Loucy (cell line): Measurements from ENCODE around the gene DBH.

Experiments
- H2AFZ ChIP-seq: fragments of 200-600 bp; sonication (generic); 2 replicates; pipeline ENCODE4 v1.6.0; 2016; ENCODE audit warnings: antibody characterized with exemption, mild to moderate bottlenecking, low read length, moderate library complexity
- H3F3A ChIP-seq: fragments of 200-600 bp; 2 replicates; pipeline ENCODE4 v1.6.0; 2016; ENCODE audit warnings: antibody characterized with exemption, low read depth, mild to moderate bottlenecking
- H3K27me3 ChIP-seq: fragments of 200-600 bp; sonication (generic); 2 replicates; pipeline ENCODE4 v1.6.1; 2014; ENCODE audit warnings: low read length, mild to moderate bottlenecking; ENCODE audit not compliant: insufficient read depth, poor library complexity, severe bottlenecking
- H3K36me3 ChIP-seq: fragments of 200-600 bp; sonication (generic); 2 replicates; pipeline ENCODE4 v1.6.1; 2016; ENCODE audit warnings: low read length; ENCODE audit not compliant: insufficient read depth
- H3K4me1 ChIP-seq: fragments of 200-600 bp; sonication (generic); 2 replicates; pipeline ENCODE4 v1.5.1; 2014; ENCODE audit warnings: low read length, mild to moderate bottlenecking; ENCODE audit not compliant: insufficient read depth, poor library complexity, severe bottlenecking
- H3K4me2 ChIP-seq: fragments of 200-600 bp; sonication (generic); 2 replicates; pipeline ENCODE4 v1.6.0; 2014; ENCODE audit warnings: antibody characterized with exemption, low read length, low read depth, mild to moderate bottlenecking; ENCODE audit not compliant: poor library complexity, severe bottlenecking
- H3K4me3 ChIP-seq: fragments of 200-600 bp; sonication (generic); 2 replicates; pipeline ENCODE4 v1.5.1; 2014; ENCODE audit warnings: low read length, mild to moderate bottlenecking, mixed read lengths; ENCODE audit not compliant: poor library complexity, severe bottlenecking
- H3K79me2 ChIP-seq: fragments of 200-600 bp; sonication (generic); 2 replicates; pipeline ENCODE4 v1.6.1; 2014; ENCODE audit warnings: low read length; ENCODE audit not compliant: insufficient read depth
- H3K9ac ChIP-seq: fragments of 200-600 bp; sonication (generic); 2 replicates; pipeline ENCODE4 v1.6.0; 2014; ENCODE audit warnings: mild to moderate bottlenecking, low read depth, low read length, moderate library complexity; ENCODE audit not compliant: poor library complexity, severe bottlenecking
- H3K9me2 ChIP-seq: fragments of 200-600 bp; sonication (generic); replicated peaks from 2 replicates; pipeline ENCODE4 v1.6.1; 2016; ENCODE audit warnings: low read depth, low read length, mixed read lengths
- H3K9me3 ChIP-seq: fragments of 200-600 bp; sonication (generic); 2 replicates; pipeline ENCODE4 v1.6.1; 2014; ENCODE audit warnings: mild to moderate bottlenecking, antibody characterized with exemption, low read length, low read depth; ENCODE audit not compliant: insufficient read depth
- H4K20me1 ChIP-seq: fragments of 200-600 bp; sonication (generic); 2 replicates; pipeline ENCODE4 v1.6.0; 2014; ENCODE audit warnings: antibody characterized with exemption, low read length, mild to moderate bottlenecking; ENCODE audit not compliant: insufficient read depth, poor library complexity, severe bottlenecking
- EZH2phosphoT487 ChIP-seq: fragments of 200-600 bp; IDR thresholded peaks from 2 replicates; pipeline ENCODE4 v1.6.1; 2018; ENCODE audit warnings: antibody characterized with exemption, mild to moderate bottlenecking, moderate library complexity, borderline replicate concordance
- TF ChIP-seq, protein P1 (sequence below): fragments of 200-600 bp; sonication (generic); conservative IDR thresholded peaks from 2 replicates; pipeline ENCODE4 v1.5.1; 2014; ENCODE audit warnings: mild to moderate bottlenecking, antibody characterized with exemption, low read length

The DBH gene

DNA sequence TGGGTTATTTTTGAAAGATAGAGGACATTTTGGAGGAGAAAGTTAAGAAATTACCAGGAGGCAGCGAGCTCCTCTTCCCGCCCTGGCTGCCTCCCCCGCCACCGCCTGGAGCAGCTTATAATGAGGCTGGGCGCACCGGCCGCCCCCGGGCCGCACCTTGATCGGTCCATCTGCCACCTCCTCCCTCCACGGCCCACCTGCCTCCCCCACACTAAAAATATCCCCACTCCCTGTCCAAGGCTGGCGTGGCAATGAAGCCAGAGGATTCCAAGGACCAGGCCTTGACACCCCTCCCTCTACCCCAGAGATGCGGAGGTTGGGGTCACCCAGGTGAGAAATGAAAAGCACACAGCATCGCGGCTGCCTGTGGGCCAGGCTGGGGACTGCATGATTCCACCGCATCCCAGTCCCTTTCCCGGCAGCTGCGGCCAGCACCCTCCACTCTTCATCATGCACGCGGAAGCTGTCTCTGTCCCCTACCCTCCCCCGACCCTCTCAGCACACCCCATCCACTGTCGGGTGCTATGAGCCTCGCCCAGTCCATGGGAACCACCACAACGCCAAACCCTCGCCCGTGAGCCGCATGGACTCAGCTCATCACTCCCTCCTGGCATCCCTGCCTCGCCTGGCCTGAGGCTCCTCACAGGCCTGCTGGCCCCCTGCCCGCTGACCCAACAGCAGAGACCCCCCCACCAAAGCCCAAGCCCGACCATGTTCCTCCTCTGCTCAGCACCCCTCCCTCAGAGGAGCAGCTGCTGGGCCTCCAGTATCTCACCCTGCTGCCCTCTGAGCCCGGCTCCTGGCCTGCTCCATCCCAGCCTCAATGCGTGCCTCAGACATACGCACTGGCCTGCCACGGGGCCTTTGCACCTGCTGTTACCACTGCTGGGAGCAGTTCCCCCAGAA lies 51.9 kb downstream of the DBH start:
- Histone ChIP-seq H3K36me3 (no peaks in the 10 kb centered on the region), H4K20me1 (no peaks in the 10 kb centered on the region), H2AFZ (no peak overlapping the region), H3K9me2 (no peaks in the 10 kb centered on the region), H3F3A (no peaks in the 10 kb centered on the region), H3K4me2 (no peak overlapping the region), H3K4me3 (no peak overlapping the region), H3K9me3 (no peaks in the 10 kb centered on the region), H3K4me1 (peaks cover 6% of the 10 kb centered on the region), H3K27me3 (no peaks in the 10 kb centered on the region), H3K79me2 (no peaks in the 10 kb centered on the region), H3K9ac (no peak overlapping the region)
- TF ChIP-seq, protein P1, sequence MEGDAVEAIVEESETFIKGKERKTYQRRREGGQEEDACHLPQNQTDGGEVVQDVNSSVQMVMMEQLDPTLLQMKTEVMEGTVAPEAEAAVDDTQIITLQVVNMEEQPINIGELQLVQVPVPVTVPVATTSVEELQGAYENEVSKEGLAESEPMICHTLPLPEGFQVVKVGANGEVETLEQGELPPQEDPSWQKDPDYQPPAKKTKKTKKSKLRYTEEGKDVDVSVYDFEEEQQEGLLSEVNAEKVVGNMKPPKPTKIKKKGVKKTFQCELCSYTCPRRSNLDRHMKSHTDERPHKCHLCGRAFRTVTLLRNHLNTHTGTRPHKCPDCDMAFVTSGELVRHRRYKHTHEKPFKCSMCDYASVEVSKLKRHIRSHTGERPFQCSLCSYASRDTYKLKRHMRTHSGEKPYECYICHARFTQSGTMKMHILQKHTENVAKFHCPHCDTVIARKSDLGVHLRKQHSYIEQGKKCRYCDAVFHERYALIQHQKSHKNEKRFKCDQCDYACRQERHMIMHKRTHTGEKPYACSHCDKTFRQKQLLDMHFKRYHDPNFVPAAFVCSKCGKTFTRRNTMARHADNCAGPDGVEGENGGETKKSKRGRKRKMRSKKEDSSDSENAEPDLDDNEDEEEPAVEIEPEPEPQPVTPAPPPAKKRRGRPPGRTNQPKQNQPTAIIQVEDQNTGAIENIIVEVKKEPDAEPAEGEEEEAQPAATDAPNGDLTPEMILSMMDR = no peak
- TF ChIP-seq EZH2phosphoT487 = no peak

DNA sequence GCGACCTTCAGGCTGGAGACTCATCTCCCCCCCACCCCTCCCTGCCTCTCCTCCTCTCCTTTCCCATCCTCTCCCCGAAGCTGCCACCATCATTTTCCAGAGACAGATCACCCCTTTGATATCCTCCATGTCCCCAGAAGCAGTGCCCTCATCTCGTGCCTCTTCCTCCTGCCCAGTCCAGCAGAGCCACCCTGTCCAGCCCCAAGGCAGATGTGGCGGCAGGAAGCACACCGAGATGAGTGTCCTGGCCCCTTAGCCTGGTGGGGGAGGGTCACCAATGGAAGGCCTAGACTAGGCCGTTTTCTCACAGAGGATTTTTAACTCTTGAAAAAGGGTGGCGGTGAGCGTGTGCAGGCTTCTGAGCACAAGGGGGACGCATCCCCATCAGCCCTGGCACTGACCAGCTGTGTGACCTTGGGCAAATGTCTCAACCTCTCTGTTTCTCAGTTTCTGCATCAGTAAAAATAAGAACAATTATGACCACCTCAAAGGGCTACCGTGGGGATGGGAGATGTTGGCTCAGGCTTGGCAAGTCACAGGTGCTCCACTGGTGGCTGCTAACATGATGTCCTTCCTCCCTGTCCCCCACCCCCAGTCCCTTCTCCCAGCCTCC lies 53.1 kb downstream of the DBH start:
- Histone ChIP-seq H3K9me2 (no peaks in the 10 kb centered on the region), H3K4me1 (no peaks in the 10 kb centered on the region), H4K20me1 (no peaks in the 10 kb centered on the region), H3K36me3 (no peaks in the 10 kb centered on the region; the same call in 1 of the 2 replicates), H3K9ac (no peak overlapping the region), H3K4me3 (no peak overlapping the region), H2AFZ (no peak overlapping the region), H3F3A (no peaks in the 10 kb centered on the region), H3K4me2 (no peak overlapping the region), H3K27me3 (no peaks in the 10 kb centered on the region), H3K79me2 (no peaks in the 10 kb centered on the region), H3K9me3 (no peaks in the 10 kb centered on the region)
- TF ChIP-seq, protein P1 = no peak
- no peak for TF ChIP-seq EZH2phosphoT487

DNA sequence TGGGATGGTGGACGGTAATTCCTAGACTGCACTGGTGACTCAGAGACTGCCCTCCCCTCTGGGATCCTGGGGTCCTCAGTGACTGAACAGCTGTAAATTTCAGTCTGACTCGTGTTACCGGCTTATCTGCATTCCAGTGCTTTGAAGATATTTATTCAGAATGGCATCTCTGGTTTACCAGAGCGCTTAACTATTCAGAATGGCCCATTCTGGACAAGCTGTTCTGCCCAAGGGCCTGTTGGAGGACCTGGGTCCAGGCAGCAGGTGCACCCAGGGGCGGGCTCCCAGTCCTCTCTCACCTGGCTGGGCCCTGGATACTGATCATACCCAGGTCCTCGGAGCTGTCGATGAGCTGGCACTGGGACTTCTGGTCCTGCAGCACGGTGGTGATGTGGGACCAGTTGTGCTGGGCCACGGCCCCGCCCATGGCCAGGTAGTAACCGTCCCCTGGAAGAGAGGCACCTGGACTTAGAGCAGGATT lies 54.0 kb downstream of the DBH start:
- Histone ChIP-seq H3K36me3 (no peaks in the 10 kb centered on the region; the same call in 1 of the 2 replicates), H3K9me3 (no peaks in the 10 kb centered on the region), H3K27me3 (no peaks in the 10 kb centered on the region), H3K4me2 (no peak overlapping the region), H4K20me1 (no peaks in the 10 kb centered on the region), H3K9me2 (no peaks in the 10 kb centered on the region), H3K9ac (no peak overlapping the region), H2AFZ (no peak overlapping the region), H3K79me2 (no peaks in the 10 kb centered on the region), H3K4me3 (no peak overlapping the region), H3K4me1 (no peaks in the 10 kb centered on the region), H3F3A (no peaks in the 10 kb centered on the region)
- TF ChIP-seq, protein P1 = no peak
- TF ChIP-seq EZH2phosphoT487 = no peak
